Measurements from ENCODE around the gene NKIRAS1.

The NKIRAS1 gene

GRCh38 chr3:23959135-23959900, 42.5 kb upstream of the NKIRAS1 start:
- TF ChIP-seq ZFX (IDR thresholded peaks at IDR 0.05) (no peak), CTCF (conservative IDR thresholded peaks at IDR 0.05) (no peak)
- peak overlapping the region; percentile 77 for H3K27ac ChIP-seq

GRCh38 chr3:23956701-23957100, 39.9 kb upstream of the NKIRAS1 start:
- H3K27ac ChIP-seq: 0 out of 2 replicates have a peak overlapping the region, but pooled peaks have one; percentile 26
- TF ChIP-seq CTCF (conservative IDR thresholded peaks at IDR 0.05): no peak
- no peak for TF ChIP-seq ZFX (IDR thresholded peaks at IDR 0.05)

GRCh38 chr3:23954144-23954543, 37.4 kb upstream of the NKIRAS1 start:
- no peak overlapping the region for H3K27ac ChIP-seq
- TF ChIP-seq CTCF (conservative IDR thresholded peaks at IDR 0.05) (no peak), ZFX (IDR thresholded peaks at IDR 0.05) (no peak)

GRCh38 chr3:23953523-23953922, 36.7 kb upstream of the NKIRAS1 start:
- TF ChIP-seq ZFX (IDR thresholded peaks at IDR 0.05) (no peak), CTCF (conservative IDR thresholded peaks at IDR 0.05) (no peak)
- no peak overlapping the region for H3K27ac ChIP-seq

- TF ChIP-seq ZFX (IDR thresholded peaks at IDR 0.05): no peak
- no peak for TF ChIP-seq CTCF (conservative IDR thresholded peaks at IDR 0.05)
- no peak overlapping the region for H3K27ac ChIP-seq
Measured at GRCh38 chr3:23952646-23953045, 35.9 kb upstream of the NKIRAS1 start.

GRCh38 chr3:23950293-23950692, 33.5 kb upstream of the NKIRAS1 start:
- TF ChIP-seq CTCF (conservative IDR thresholded peaks at IDR 0.05) (no peak), ZFX (IDR thresholded peaks at IDR 0.05) (no peak)
- H3K27ac ChIP-seq: no peak overlapping the region

- TF ChIP-seq CTCF (conservative IDR thresholded peaks at IDR 0.05) (no peak), ZFX (IDR thresholded peaks at IDR 0.05) (no peak)
- no peak overlapping the region for H3K27ac ChIP-seq
Measured at GRCh38 chr3:23949784-23950183, 33.0 kb upstream of the NKIRAS1 start.

Measured in C4-2B (cell line).